Left ventricle myocardium inferior (tissue), 1 donor: Measurements from ENCODE around the gene CORO7. TPM values are rescaled to one million over a fixed set of nuclear protein-coding genes. Genes with fewer than 3 reads are reported as not detected.

Experiments
- DNase-seq: peaks from one replicate; pipeline ENCODE4 v3.0.0-alpha.2; 2020
- H3K27ac ChIP-seq: fragments of 200-600 bp; replicated peaks from 2 replicates; pipeline ENCODE4 v1.8.0; 2021
- H3K27me3 ChIP-seq: fragments of 200-600 bp; 2 replicates; pipeline ENCODE4 v1.8.0; 2021; ENCODE audit warnings: low read depth
- H3K36me3 ChIP-seq: fragments of 200-600 bp; 2 replicates; pipeline ENCODE4 v1.8.0; 2021
- H3K4me1 ChIP-seq: fragments of 200-600 bp; 2 replicates; pipeline ENCODE4 v1.8.0; 2021
- H3K4me3 ChIP-seq: fragments of 200-600 bp; 2 replicates; pipeline ENCODE4 v1.8.0; 2021; ENCODE audit warnings: mild to moderate bottlenecking, moderate library complexity
- H3K9me3 ChIP-seq: fragments of 200-600 bp; replicated peaks from 2 replicates; pipeline ENCODE4 v1.8.0; 2021
- CTCF ChIP-seq: fragments of 200-600 bp; IDR thresholded peaks from 2 replicates; pipeline ENCODE4 v1.8.0; 2021; ENCODE audit warnings: antibody characterized with exemption, mild to moderate bottlenecking, borderline replicate concordance
- intact Hi-C: fragments of 100-400 bp; cut with micrococcal nuclease; formaldehyde crosslinking; loops from one replicate; pipeline ENCODE4 v1.11.0; 2022
- total RNA-seq: library from RNA; stranded (reverse); fragmentation: NEBNext Ultra II Directional; extraction: Animal tissue kit (Norgen Biotek cat#: 25700); gene quantifications from one replicate; pipeline ENCODE4 v1.2.1, GENCODE V29; 2021
- donor health status: DM: no; HTN: yes; CAD: no; lungs with severe emphysema.

Gene CORO7
- total RNA-seq, 1 donor from 2014 or later = 12.5 TPM

GRCh38 chr16:4409081-4409932 lies 7.1 kb downstream of the CORO7 start:
- Histone ChIP-seq H3K4me3 (no peak overlapping the region), H3K36me3 (peaks cover 28% of the 10 kb centered on the region), H3K4me1 (peaks cover 48% of the 10 kb centered on the region), H3K27ac (peak overlapping the region; percentile 59), H3K9me3 (no peaks in the 10 kb centered on the region), H3K27me3 (no peaks in the 10 kb centered on the region)
- DNase-seq = no peak
- TF ChIP-seq CTCF = peak; percentile 25
- intact Hi-C loops = no loop called here

- intact Hi-C loops = no loop called here
- peak overlapping the region; percentile 59 for H3K27ac ChIP-seq
- H3K27me3 ChIP-seq = no peaks in the 10 kb centered on the region
- DNase-seq = no peak
- peaks cover 30% of the 10 kb centered on the region for H3K36me3 ChIP-seq
- no peak overlapping the region for H3K4me3 ChIP-seq
- H3K9me3 ChIP-seq = no peaks in the 10 kb centered on the region
- no peak for TF ChIP-seq CTCF
- H3K4me1 ChIP-seq = peaks cover 46% of the 10 kb centered on the region
These were observed 8.1 kb downstream of the CORO7 start for GRCh38 chr16:4408323-4408690.

- intact Hi-C loops = no loop called here
- Histone ChIP-seq H3K4me3 (no peak overlapping the region), H3K27ac (peak overlapping the region; percentile 59), H3K27me3 (no peaks in the 10 kb centered on the region), H3K36me3 (peaks cover 34% of the 10 kb centered on the region), H3K4me1 (peaks cover 45% of the 10 kb centered on the region), H3K9me3 (no peaks in the 10 kb centered on the region)
- peak; percentile 48 for DNase-seq
- TF ChIP-seq CTCF = no peak
These were observed 8.7 kb downstream of the CORO7 start for GRCh38 chr16:4407543-4408322.

- Histone ChIP-seq H3K27me3 (no peaks in the 10 kb centered on the region), H3K36me3 (peaks cover 34% of the 10 kb centered on the region), H3K9me3 (no peaks in the 10 kb centered on the region), H3K27ac (no peak overlapping the region), H3K4me3 (no peak overlapping the region), H3K4me1 (peaks cover 31% of the 10 kb centered on the region)
- DNase-seq = no peak
- no peak for TF ChIP-seq CTCF
- intact Hi-C loops = no loop called here
These were observed 11.3 kb downstream of the CORO7 start for GRCh38 chr16:4404967-4405696.

- Histone ChIP-seq H3K27ac (no peak overlapping the region), H3K27me3 (no peaks in the 10 kb centered on the region), H3K4me1 (peaks cover 24% of the 10 kb centered on the region), H3K36me3 (peaks cover 34% of the 10 kb centered on the region), H3K4me3 (no peak overlapping the region), H3K9me3 (no peaks in the 10 kb centered on the region)
- intact Hi-C loops = no loop called here
- TF ChIP-seq CTCF = peak; percentile 58
- DNase-seq = peak; percentile 32
These were observed 12.0 kb downstream of the CORO7 start for GRCh38 chr16:4404247-4404966.
